ENCODE results near the gene HOXB1.

Gene HOXB1

DNA sequence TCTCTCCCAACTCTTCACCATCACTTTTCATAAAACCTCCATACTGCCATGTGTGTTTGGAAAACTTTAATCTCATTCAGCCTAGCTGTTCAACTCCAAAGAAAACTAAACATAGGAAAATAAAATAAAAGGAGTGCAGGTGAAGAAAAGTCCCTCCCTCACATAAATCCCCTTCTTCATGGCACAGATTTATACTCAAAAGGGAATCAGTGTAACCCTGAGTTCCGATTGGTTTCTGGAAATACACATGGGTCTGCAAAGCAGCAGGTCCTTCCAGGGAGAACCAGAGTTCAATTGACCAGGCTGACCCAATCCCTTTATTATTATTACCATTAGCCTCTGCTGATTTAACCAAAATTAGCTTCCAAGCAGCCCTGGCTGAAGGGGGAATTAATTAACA, 23.0 kb upstream of the HOXB1 start:
- no peak for DNase-seq

- DNase-seq = no peak
These were observed 22.4 kb upstream of the HOXB1 start for GRCh38 chr17:48553190-48553547.

DNA sequence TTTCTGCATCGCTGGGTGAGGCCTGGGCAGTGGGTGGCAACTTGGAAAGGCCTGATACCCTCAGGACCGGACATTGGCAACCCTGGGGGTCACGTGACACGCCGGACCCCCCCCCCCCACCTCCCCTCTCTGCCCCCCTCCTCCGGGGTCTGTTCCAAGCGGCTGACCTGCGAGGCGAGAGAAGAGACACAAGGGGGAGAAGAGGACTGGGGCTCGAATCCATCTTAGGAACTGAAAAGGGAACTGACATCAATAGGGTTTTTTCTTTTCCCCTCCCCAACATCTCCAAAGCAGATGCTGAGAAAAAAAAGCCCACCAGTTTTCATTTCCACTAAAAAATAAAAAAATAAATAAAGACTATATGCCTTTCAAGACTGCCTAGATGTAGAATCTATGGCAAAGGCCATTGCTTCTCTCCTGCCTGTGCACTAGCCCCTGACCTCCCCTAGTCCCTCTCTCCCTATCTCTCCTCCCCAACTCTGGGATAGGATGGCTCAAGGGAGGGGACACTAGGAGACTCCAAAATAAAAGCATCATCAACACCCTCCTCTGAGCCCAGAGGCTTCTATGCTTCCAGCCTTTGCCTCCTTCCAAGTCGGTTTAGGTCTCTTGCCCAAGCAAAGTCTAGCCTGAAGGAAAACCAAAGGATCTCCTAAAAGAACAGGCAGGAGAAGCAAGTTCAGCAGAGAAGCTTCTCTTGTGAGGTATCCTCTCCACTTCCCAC, 21.8 kb upstream of the HOXB1 start:
- no peak for DNase-seq

GRCh38 chr17:48551596-48552465, 21.0 kb upstream of the HOXB1 start:
- DNase-seq = no peak

GRCh38 chr17:48551214-48551555, 20.4 kb upstream of the HOXB1 start:
- no peak for DNase-seq

DNA sequence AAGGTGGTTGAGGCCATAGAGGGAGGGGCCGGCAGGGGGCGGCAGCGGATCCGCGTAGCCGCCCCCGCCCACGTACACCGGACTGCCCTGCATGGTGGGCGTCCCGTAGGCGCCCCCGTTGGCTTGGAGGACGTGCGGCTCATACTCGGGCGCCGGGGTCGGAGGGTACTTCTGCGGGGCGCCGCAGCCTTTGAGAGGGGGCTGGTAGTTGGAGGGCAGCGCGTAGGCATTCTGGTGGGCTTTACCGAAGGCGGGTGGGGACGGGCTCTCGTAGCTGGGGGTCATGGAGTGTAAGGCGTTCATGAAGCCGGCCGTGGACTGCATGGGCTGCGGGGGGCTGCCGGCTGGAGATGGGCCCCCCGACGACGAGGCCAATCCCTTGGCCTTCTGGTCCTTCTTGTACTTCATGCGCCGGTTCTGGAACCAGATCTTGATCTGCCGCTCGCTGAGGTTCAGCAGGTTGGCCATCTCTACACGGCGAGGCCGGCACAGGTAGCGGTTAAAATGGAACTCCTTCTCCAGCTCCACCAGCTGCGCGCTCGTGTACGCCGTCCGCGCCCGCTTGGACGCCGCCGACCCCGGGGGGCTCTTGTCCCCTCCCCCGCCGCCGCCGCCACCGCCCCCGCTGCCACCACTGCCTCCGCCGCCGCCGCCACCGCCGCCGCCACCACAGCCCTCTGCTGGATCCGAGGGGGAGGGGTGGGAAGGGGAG, 19.8 kb upstream of the HOXB1 start:
- DNase-seq = no peak

GRCh38 chr17:48549914-48550501, 19.2 kb upstream of the HOXB1 start:
- no peak for DNase-seq

DNA sequence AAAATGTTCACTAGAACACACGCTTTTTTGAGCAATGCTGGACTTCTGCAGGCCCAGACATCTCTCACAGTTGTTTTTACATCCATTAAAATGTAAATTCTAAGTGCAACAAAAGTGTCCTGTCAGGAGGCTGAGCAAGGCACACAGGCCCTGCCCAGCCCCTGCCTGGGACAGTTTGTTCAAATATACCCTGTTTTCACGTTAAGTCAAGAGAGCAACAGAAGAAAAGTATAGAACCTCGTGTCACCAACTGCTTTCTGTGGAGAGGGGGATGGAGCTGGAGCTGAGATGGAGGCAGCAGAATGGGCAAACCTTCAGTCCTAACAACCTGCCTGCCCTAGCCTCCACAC, 18.4 kb upstream of the HOXB1 start:
- DNase-seq = no peak

DNA sequence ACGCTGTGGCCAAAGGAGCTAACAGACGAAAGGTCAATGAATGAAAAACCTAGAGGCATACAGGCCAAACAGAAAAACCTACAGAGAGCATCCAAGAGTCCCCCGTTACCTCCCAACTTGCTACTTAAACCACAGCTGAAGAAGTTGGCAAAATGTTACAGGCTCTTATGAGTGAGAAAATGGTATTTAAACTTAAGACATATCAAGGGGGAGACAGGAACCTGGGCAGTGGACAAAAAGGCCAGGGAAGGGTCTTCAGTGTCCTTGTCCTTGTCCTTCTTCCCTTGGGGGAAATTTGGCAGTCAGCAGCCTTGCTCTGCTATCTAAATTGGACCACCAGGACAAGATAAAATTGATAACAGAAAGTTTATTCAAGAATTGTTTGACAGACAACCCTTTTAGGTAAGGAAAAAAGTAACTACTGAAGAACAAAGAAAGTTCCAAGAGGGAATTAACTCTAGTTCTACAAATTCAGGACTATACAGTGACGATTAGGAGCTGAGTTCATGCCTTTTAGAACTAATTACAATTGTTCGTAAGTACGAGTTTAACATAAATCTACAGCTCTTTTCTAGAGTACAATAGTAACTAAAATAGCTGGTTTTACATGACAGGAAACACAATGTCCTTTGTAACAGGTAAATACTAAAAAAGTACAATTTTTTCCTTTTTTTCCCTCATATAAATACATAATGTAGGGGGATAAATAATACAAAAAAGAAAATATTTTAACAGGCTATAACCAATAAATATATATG, 17.9 kb upstream of the HOXB1 start:
- no peak for DNase-seq

GRCh38 chr17:48547808-48548522, 17.2 kb upstream of the HOXB1 start:
- no peak for DNase-seq

DNA sequence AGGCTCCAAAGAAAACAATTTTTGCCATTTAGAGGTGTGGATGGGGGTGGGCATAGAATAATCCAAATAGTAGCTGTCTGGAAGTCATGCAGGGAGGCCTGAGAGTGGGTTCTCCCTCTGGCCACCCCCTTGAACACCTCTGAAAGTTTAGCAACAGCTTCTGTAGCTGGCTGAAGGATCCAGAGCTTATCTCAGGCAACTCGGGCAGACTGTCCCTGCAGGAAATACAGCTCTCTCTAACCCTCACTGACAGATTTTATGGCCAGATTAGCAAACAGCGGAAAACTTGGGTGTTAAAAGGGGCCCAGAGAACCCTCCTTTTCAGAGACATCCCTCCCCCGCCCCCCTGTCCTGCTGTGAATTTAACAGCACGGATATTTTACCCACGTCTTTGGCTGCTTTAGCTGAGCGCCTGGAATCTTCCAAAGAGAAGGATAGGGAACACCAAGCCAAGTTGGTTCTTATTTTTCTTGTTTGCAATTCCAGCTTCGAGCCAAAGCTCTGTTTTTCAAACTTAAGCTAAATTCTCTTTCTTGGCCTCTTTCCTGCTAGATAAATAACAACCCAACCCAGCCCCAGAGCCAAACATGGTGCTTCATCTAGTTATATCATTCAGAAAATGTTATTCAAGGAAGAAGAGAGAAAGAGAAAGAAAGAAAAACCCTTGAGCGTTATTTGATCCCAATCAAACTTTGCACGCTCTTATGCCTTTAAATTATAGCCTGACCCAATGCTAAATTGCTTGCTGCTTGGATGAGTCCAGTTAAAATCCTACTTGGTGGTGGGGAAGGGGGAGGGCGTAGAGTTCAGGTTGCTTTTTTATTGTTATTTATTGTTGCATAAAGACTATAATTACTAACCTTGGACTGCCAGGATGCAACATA, 16.4 kb upstream of the HOXB1 start:
- no peak for DNase-seq

GRCh38 chr17:48546137-48546923, 15.5 kb upstream of the HOXB1 start:
- no peak for DNase-seq

- DNase-seq = no peak
These were observed 14.7 kb upstream of the HOXB1 start for GRCh38 chr17:48545539-48545938.

GRCh38 chr17:48545022-48545375, 14.2 kb upstream of the HOXB1 start, which contains the start of gene HOXB2:
Gene HOXB2 (minus strand): TSS chr17:48545109. CDS start chr17:48544911, 198 bp downstream.
- DNase-seq = no peak

- DNase-seq = peak in 2 of 4 experiments; percentile 10 to 21
These were observed 13.7 kb upstream of the HOXB1 start for GRCh38 chr17:48544349-48545021.

GRCh38 chr17:48543854-48544348, 13.1 kb upstream of the HOXB1 start:
- DNase-seq = peak in 1 of 4 experiments; percentile 31

DNA sequence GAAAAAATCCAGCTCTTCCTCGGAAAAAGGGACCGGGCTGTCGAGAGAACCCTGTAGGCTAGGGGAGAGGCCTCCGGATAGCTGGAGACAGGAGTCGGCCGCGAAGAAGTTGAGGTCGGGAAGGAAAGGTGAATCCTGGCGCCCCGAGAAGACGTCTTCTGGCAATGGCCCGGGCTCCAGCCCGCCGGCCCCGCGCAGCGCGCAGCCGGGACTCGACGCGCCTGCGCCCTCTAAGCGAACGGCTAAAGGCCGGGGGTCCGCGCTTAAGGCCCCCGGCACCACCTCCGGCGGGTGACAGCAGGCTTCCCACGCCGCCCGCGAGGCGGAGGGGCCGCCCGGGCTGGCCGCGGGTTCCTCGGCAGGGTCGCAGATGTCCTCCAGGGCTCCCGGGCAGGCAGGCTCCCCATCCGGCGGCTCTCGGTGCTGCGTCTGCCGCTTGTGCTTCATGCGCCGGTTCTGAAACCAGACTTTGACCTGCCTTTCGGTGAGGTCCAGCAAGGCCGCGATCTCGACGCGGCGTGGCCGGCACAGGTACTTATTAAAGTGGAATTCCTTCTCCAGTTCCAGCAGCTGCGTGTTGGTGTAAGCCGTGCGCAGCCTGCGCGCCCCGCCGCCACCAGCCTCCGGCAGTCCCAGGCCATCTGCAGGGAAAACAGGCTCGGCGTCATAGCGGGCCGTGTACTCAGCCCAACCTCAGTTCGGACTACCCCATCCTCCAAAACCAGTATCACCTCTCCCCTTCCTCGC, 12.5 kb upstream of the HOXB1 start:
- DNase-seq = peak in 2 of 4 experiments; percentile 29 to 39

GRCh38 chr17:48542698-48543106, 11.9 kb upstream of the HOXB1 start:
- DNase-seq = no peak
